DND-41 (cell line): ENCODE measurements around the gene BIRC7.
A peak's percentile ranks its signal among the peaks of the same experiment; 100 is the strongest.

ENCODE experiments used
- ATAC-seq: fragments of 200-7000 bp; cut with Tn5 transposase; 3 replicates; pipeline ENCODE4 v1.9.1; 2021; ENCODE audit warnings: low read depth; ENCODE audit not compliant: insufficient read depth
- DNase-seq: peaks from one replicate; pipeline ENCODE4 v3.0.0-alpha.2; 2020
- H2AFZ ChIP-seq: 2 replicates; pipeline ENCODE4 v1.6.0; 2012; ENCODE audit warnings: low read depth, low read length
- H3K27ac ChIP-seq: 2 replicates; pipeline ENCODE4 v1.5.1; 2012; ENCODE audit warnings: low read length, inconsistent platforms
- H3K27me3 ChIP-seq: fragments of 200-600 bp; sonication (generic); 2 replicates; pipeline ENCODE4 v1.6.0; 2012; ENCODE audit warnings: low read length, mild to moderate bottlenecking, inconsistent platforms; ENCODE audit not compliant: insufficient read depth, poor library complexity
- H3K36me3 ChIP-seq: 2 replicates; pipeline ENCODE4 v1.5.1; 2012; ENCODE audit warnings: low read length, inconsistent platforms; ENCODE audit not compliant: insufficient read depth
- H3K4me1 ChIP-seq: 2 replicates; pipeline ENCODE4 v1.5.1; 2012; ENCODE audit warnings: mild to moderate bottlenecking, low read length; ENCODE audit not compliant: insufficient read depth
- H3K4me2 ChIP-seq: 2 replicates; pipeline ENCODE4 v1.6.0; 2012; ENCODE audit warnings: mild to moderate bottlenecking, moderate library complexity, low read length, inconsistent platforms; ENCODE audit not compliant: insufficient read depth
- H3K4me3 ChIP-seq, 2 experiments: fragments of 200-600 bp in 1 of 2; shearing (Covaris generic) in 1 of 2; 2 replicates each; pipeline ENCODE4 v1.5.1; 2012 to 2016; ENCODE audit warnings: inconsistent platforms in 2 of 2, low read length in 2 of 2, mild to moderate bottlenecking in 2 of 2, low read depth in 1 of 2, moderate library complexity in 1 of 2
- H3K79me2 ChIP-seq: 2 replicates; pipeline ENCODE4 v1.6.0; 2012; ENCODE audit warnings: low read length, inconsistent platforms; ENCODE audit not compliant: insufficient read depth
- H3K9ac ChIP-seq: 2 replicates; pipeline ENCODE4 v1.6.0; 2012; ENCODE audit warnings: low read depth, mild to moderate bottlenecking, inconsistent platforms, low read length, moderate library complexity
- H3K9me3 ChIP-seq: 2 replicates; pipeline ENCODE4 v1.5.1; 2012; ENCODE audit warnings: low read length, moderate library complexity, mild to moderate bottlenecking, inconsistent platforms; ENCODE audit not compliant: insufficient read depth, severe bottlenecking
- H4K20me1 ChIP-seq: 2 replicates; pipeline ENCODE4 v1.6.0; 2012; ENCODE audit warnings: low read length; ENCODE audit not compliant: insufficient read depth
- EZH2 ChIP-seq: IDR thresholded peaks from 3 replicates; pipeline ENCODE4 v1.6.1; 2012; ENCODE audit warnings: borderline replicate concordance, low read depth, mild to moderate bottlenecking, moderate library complexity, low read length, inconsistent platforms; ENCODE audit not compliant: severe bottlenecking
- TF ChIP-seq, protein P1 (sequence below): IDR thresholded peaks from 2 replicates; pipeline ENCODE4 v1.5.1; 2012; ENCODE audit warnings: borderline replicate concordance, low read length, moderate library complexity, mild to moderate bottlenecking; ENCODE audit not compliant: poor library complexity, severe bottlenecking; ENCODE audit errors: extremely low read depth

BIRC7 gene

GRCh38 chr20:63208346-63208909, 27.3 kb upstream of the BIRC7 start:
- peaks cover 94% of the 10 kb centered on the region for H4K20me1 ChIP-seq
- ATAC-seq = no peak

GRCh38 chr20:63210011-63210605, 25.6 kb upstream of the BIRC7 start:
- H3K27ac ChIP-seq = no peak overlapping the region

More at GRCh38 chr20:63208346-63208909, 27.3 kb upstream of the BIRC7 start:
- Histone ChIP-seq H3K9ac (no peak overlapping the region), H3K27ac (no peak overlapping the region), H3K4me3 (no peak overlapping the region), H3K4me1 (peaks cover 29% of the 10 kb centered on the region), H3K36me3 (peaks cover 96% of the 10 kb centered on the region), H3K9me3 (no peaks in the 10 kb centered on the region), H3K27me3 (no peaks in the 10 kb centered on the region), H3K4me2 (no peak overlapping the region), H3K79me2 (peaks cover 99% of the 10 kb centered on the region), H2AFZ (no peak overlapping the region)
- no peak for DNase-seq
- no peak for TF ChIP-seq EZH2
- TF ChIP-seq, protein P1, sequence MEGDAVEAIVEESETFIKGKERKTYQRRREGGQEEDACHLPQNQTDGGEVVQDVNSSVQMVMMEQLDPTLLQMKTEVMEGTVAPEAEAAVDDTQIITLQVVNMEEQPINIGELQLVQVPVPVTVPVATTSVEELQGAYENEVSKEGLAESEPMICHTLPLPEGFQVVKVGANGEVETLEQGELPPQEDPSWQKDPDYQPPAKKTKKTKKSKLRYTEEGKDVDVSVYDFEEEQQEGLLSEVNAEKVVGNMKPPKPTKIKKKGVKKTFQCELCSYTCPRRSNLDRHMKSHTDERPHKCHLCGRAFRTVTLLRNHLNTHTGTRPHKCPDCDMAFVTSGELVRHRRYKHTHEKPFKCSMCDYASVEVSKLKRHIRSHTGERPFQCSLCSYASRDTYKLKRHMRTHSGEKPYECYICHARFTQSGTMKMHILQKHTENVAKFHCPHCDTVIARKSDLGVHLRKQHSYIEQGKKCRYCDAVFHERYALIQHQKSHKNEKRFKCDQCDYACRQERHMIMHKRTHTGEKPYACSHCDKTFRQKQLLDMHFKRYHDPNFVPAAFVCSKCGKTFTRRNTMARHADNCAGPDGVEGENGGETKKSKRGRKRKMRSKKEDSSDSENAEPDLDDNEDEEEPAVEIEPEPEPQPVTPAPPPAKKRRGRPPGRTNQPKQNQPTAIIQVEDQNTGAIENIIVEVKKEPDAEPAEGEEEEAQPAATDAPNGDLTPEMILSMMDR = no peak

DNA sequence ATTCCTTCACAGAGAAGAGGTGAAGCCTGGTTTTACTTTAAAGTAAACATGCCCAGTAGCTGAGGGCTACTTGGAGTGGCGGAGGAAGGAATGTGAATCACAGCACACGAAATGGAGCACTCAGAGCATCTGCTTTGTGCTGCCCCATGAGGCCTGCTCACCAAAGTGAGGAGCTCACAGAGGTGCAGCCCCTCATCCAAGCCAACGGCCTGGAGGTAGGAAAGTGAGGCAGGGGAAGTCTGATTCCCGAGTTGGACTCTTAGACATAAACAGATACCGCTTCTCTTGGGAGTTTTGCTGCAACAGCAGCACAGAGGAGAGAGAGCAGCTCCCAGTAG, 23.3 kb upstream of the BIRC7 start:
- H3K4me2 ChIP-seq = peak overlapping the region; percentile 86; the same call in 1 of the 2 replicates
- peaks cover 79% of the 10 kb centered on the region for H3K36me3 ChIP-seq
- H3K9me3 ChIP-seq = no peaks in the 10 kb centered on the region
- H3K9ac ChIP-seq = no peak overlapping the region
- no peaks in the 10 kb centered on the region for H3K27me3 ChIP-seq
- H3K79me2 ChIP-seq = peaks cover 85% of the 10 kb centered on the region
- no peak overlapping the region for H2AFZ ChIP-seq
- DNase-seq (no peak), ATAC-seq (no peak)
- peaks cover 58% of the 10 kb centered on the region for H3K4me1 ChIP-seq
- peak overlapping the region in 1 of 2 experiments; percentile 17; a peak in 1 of 4 replicates for H3K4me3 ChIP-seq
- TF ChIP-seq, protein P1 = no peak
- no peak for TF ChIP-seq EZH2
- H3K27ac ChIP-seq = 0 out of 2 replicates have a peak overlapping the region, but pooled peaks have one; percentile 14
- peaks cover 78% of the 10 kb centered on the region for H4K20me1 ChIP-seq

More at GRCh38 chr20:63210011-63210605, 25.6 kb upstream of the BIRC7 start:
- H3K9ac ChIP-seq = no peak overlapping the region
- no peaks in the 10 kb centered on the region for H3K27me3 ChIP-seq
- H3K4me1 ChIP-seq = peaks cover 46% of the 10 kb centered on the region
- no peak overlapping the region for H2AFZ ChIP-seq
- H3K4me3 ChIP-seq = no peak overlapping the region
- peaks cover 96% of the 10 kb centered on the region for H3K36me3 ChIP-seq
- peaks cover 99% of the 10 kb centered on the region for H3K79me2 ChIP-seq
- no peaks in the 10 kb centered on the region for H3K9me3 ChIP-seq
- DNase-seq (no peak), ATAC-seq (no peak)
- TF ChIP-seq EZH2 = no peak
- TF ChIP-seq, protein P1 = no peak
- H3K4me2 ChIP-seq = peak overlapping the region; percentile 11; the same call in 1 of the 2 replicates
- peaks cover 93% of the 10 kb centered on the region for H4K20me1 ChIP-seq
